Adrenal gland (tissue), 12 donors: ENCODE results near the gene CHRDL2. TPM values are rescaled to one million over a fixed set of nuclear protein-coding genes. Genes with fewer than 3 reads are reported as not detected.

Experiments
- DNase-seq, 7 donors: peaks; one replicate each; pipeline ENCODE4 v3.0.0-alpha.2; 2019 to 2020
- H3K27ac ChIP-seq, 5 donors: fragments of 200-600 bp; sonication (generic) in 4 of 5; 1 replicate in 3 of 5; 2 replicates in 2 of 5; pipeline versions ENCODE4 v1.5.1 to v1.8.0; 2016 to 2020; ENCODE audit warnings: mild to moderate bottlenecking in 1 of 5
- H3K27me3 ChIP-seq: fragments of 200-600 bp; 2 replicates; pipeline ENCODE4 v1.8.0; 2021
- H3K36me3 ChIP-seq, 2 donors: fragments of 200-600 bp; replicated peaks in 1 of 2; 1 replicate in 1 of 2; 2 replicates in 1 of 2; pipeline versions ENCODE4 v1.5.1 to v1.8.0; 2018 to 2022
- H3K4me1 ChIP-seq, 2 donors: fragments of 200-600 bp; replicated peaks in 1 of 2; 1 replicate in 1 of 2; 2 replicates in 1 of 2; pipeline versions ENCODE4 v1.5.1 to v1.8.0; 2018 to 2021
- H3K4me3 ChIP-seq, 4 donors: fragments of 200-600 bp; sonication (generic) in 3 of 4; one replicate each; pipeline ENCODE4 v1.5.1; 2016 to 2018
- H3K9me3 ChIP-seq, 3 donors: fragments of 200-600 bp; sonication (generic) in 1 of 3; replicated peaks in 1 of 3; 1 replicate in 2 of 3; 2 replicates in 1 of 3; pipeline versions ENCODE4 v1.5.1 to v1.8.0; 2016 to 2021
- CTCF ChIP-seq, 6 experiments: fragments of 450-650 bp in 4 of 6; fragments of 200-600 bp in 2 of 6; sonication (generic) in 1 of 6; IDR thresholded peaks; 1 replicate in 5 of 6; 2 replicates in 1 of 6; pipeline versions ENCODE4 v1.5.1 to v1.8.0; 2016 to 2021; ENCODE audit warnings: antibody characterized with exemption in 6 of 6, mild to moderate bottlenecking in 2 of 6, moderate library complexity in 1 of 6
- POLR2A ChIP-seq, 2 donors: fragments of 450-650 bp; IDR thresholded peaks; one replicate each; pipeline ENCODE4 v1.6.1; 2017; ENCODE audit warnings: antibody characterized with exemption in 2 of 2, mild to moderate bottlenecking in 2 of 2, moderate library complexity in 1 of 2
- WGBS, 4 donors: extraction: QIAGEN DNeasy Blood & Tissue Kit in 2 of 4; methylation state at CpG; one replicate each; pipeline versions ENCODE4 v1.1.5 to v1.1.7; 2013 to 2017; 5-methylcytosine and 5-hydroxymethylcytosine counted together
- intact Hi-C, 2 donors: fragments of 100-400 bp; cut with DNase I; formaldehyde crosslinking; loops; one replicate each; pipeline versions ENCODE4 v1.14.1 to v1.15.0; 2022 to 2023
- polyA plus RNA-seq, 3 donors: library from polyadenylated mRNA; stranded (reverse); fragments of 200-250 nt in 2 of 3; fragments of 350-450 nt in 1 of 3; fragmentation: Illumina TruSeq in 1 of 3; extraction: RNeasy Lipid Tissue Mini Kit (QIAGEN cat#74804) in 1 of 3; gene quantifications; one replicate each; pipeline ENCODE4 v1.2.3, GENCODE V29; 2013 to 2014
- total RNA-seq, 9 donors: library from RNA; depleted of rRNA in 4 of 9; stranded (reverse); fragments of >200 nt in 4 of 9; fragments of 120-200 nt in 1 of 9; fragmentation: NEBNext Ultra II Directional in 1 of 9; extraction: Animal tissue kit (Norgen Biotek cat#: 25700) in 1 of 9; gene quantifications; one replicate each; pipeline versions ENCODE4 v1.1.0 to v1.2.4, GENCODE V29; 2013 to 2023
- donor health status: healthy with polysubstance abuse.
- donor health status: Bipolar disorder and iron deficiency.
- donor health status: DM: yes; HTN: yes; CAD: no.
- donor health status: DM: no; HTN: no; CAD: no.
- donor health status: DM: no; HTN: no; CAD: no.
- donor health status: DM: yes; HTN: yes; CAD: no.

The CHRDL2 gene
- total and polyA plus RNA-seq, 12 donors, result 0.30 to 0.95 (median 0.72) TPM; not detected in 7

- intact Hi-C loops, result no loop called here
- Histone ChIP-seq H3K4me3 (no peak overlapping the region), H3K27me3 (no peaks in the 10 kb centered on the region), H3K27ac (no peak overlapping the region), H3K9me3 (no peaks in the 10 kb centered on the region), H3K36me3 (no peaks in the 10 kb centered on the region), H3K4me1 (no peaks in the 10 kb centered on the region)
- no peak for DNase-seq
- 60 to 86% (median 74%) methylated on average over 8 of the region's 8 CpGs for WGBS, 4 donors
- no peak for TF ChIP-seq POLR2A (IDR thresholded peaks at IDR 0.05)
- TF ChIP-seq CTCF (IDR thresholded peaks at IDR 0.05), result no peak
Measured at GRCh38 chr11:74710281-74710938, 20.8 kb downstream of the CHRDL2 start.

GRCh38 chr11:74709175-74709574 is 22.1 kb downstream of the CHRDL2 start:
- no peak for TF ChIP-seq CTCF (IDR thresholded peaks at IDR 0.05)
- 63 to 89% (median 71%) methylated on average over 3 of the region's 3 CpGs for WGBS, 4 donors
- Histone ChIP-seq H3K9me3 (no peaks in the 10 kb centered on the region), H3K4me3 (no peak overlapping the region), H3K36me3 (no peaks in the 10 kb centered on the region), H3K27me3 (no peaks in the 10 kb centered on the region), H3K27ac (no peak overlapping the region), H3K4me1 (no peaks in the 10 kb centered on the region)
- intact Hi-C loops, result no loop called here
- no peak for DNase-seq

- TF ChIP-seq CTCF (IDR thresholded peaks at IDR 0.05) (no peak), POLR2A (IDR thresholded peaks at IDR 0.05) (no peak)
- no peak overlapping the region for H3K4me3 ChIP-seq
- H3K36me3 ChIP-seq, result no peaks in the 10 kb centered on the region
- no peaks in the 10 kb centered on the region for H3K9me3 ChIP-seq
- no peaks in the 10 kb centered on the region for H3K4me1 ChIP-seq
- intact Hi-C loops, result no loop called here
- H3K27ac ChIP-seq, result no peak overlapping the region
- 80 to 91% (median 83%) methylated on average over 7 to 10 of the region's 10 CpGs for WGBS, 4 donors
- DNase-seq, result no peak
- H3K27me3 ChIP-seq, result no peaks in the 10 kb centered on the region
Measured at GRCh38 chr11:74707602-74708510, 23.4 kb downstream of the CHRDL2 start.

- intact Hi-C loops, result no loop called here
- DNase-seq, result no peak
- Histone ChIP-seq H3K36me3 (no peaks in the 10 kb centered on the region), H3K27me3 (no peaks in the 10 kb centered on the region), H3K9me3 (no peaks in the 10 kb centered on the region), H3K4me3 (no peak overlapping the region), H3K4me1 (no peaks in the 10 kb centered on the region), H3K27ac (no peak overlapping the region)
- 85 to 88% (median 87%) methylated on average over 3 of the region's 3 CpGs for WGBS, 4 donors
- TF ChIP-seq CTCF (IDR thresholded peaks at IDR 0.05) (no peak), POLR2A (IDR thresholded peaks at IDR 0.05) (no peak)
Measured at GRCh38 chr11:74707182-74707581, 24.0 kb downstream of the CHRDL2 start.
